Psoas muscle (tissue), 8 donors: ENCODE results near the gene TGFB2. TPM values are rescaled to one million over a fixed set of nuclear protein-coding genes. Genes with fewer than 3 reads are reported as not detected.

ENCODE experiments used
- ATAC-seq, 4 donors: fragments of 200-7000 bp; cut with Tn5 transposase; one replicate each; pipeline ENCODE4 v1.9.1; 2020; ENCODE audit warnings: moderate library complexity in 3 of 4, mild to moderate bottlenecking in 2 of 4
- DNase-seq, 2 donors: peaks; one replicate each; pipeline ENCODE4 v3.0.0-alpha.2; 2020
- H3K27ac ChIP-seq: fragments of 200-600 bp; one replicate; pipeline ENCODE4 v1.8.0; 2022
- H3K27me3 ChIP-seq, 3 donors: fragments of 200-600 bp in 1 of 3; one replicate each; pipeline versions ENCODE4 v1.6.1 to v1.8.0; 2013 to 2022; ENCODE audit warnings: low read length in 2 of 3, mild to moderate bottlenecking in 2 of 3, moderate library complexity in 1 of 3; ENCODE audit not compliant: insufficient read depth in 3 of 3
- H3K36me3 ChIP-seq, 2 donors: fragments of 200-600 bp in 1 of 2; one replicate each; pipeline versions ENCODE4 v1.6.1 to v1.8.0; 2013 to 2022; ENCODE audit warnings: low read depth in 1 of 2, mild to moderate bottlenecking in 1 of 2, moderate library complexity in 1 of 2; ENCODE audit not compliant: insufficient read depth in 1 of 2
- H3K4me1 ChIP-seq: fragments of 200-600 bp; one replicate; pipeline ENCODE4 v1.8.0; 2022
- H3K4me3 ChIP-seq: fragments of 200-600 bp; one replicate; pipeline ENCODE4 v1.8.0; 2022; ENCODE audit warnings: mild to moderate bottlenecking
- H3K9me3 ChIP-seq: fragments of 200-600 bp; one replicate; pipeline ENCODE4 v1.8.0; 2022
- CTCF ChIP-seq: fragments of 200-600 bp; IDR thresholded peaks from one replicate; pipeline ENCODE4 v1.8.0; 2022; ENCODE audit warnings: antibody characterized with exemption
- WGBS, 3 donors: extraction: QIAGEN DNeasy Blood & Tissue Kit; methylation state at CpG; one replicate each; pipeline versions ENCODE4 v1.1.6 to v1.1.7; 2013; 5-methylcytosine and 5-hydroxymethylcytosine counted together
- intact Hi-C, 2 donors: fragments of 100-400 bp; cut with DNase I; formaldehyde crosslinking; loops; one replicate each; pipeline versions ENCODE4 v1.11.0 to v1.14.2; 2022
- polyA plus RNA-seq, 3 donors: library from polyadenylated mRNA; stranded (reverse); fragments of 200-250 nt; gene quantifications; one replicate each; pipeline ENCODE4 v1.2.3, GENCODE V29; 2013
- total RNA-seq, 4 donors: library from RNA; stranded (reverse); fragmentation: NEBNext Ultra II Directional in 2 of 4; extraction: Animal tissue kit (Norgen Biotek cat#: 25700) in 2 of 4; gene quantifications; one replicate each; pipeline versions ENCODE4 v1.2.1 to v1.2.4, GENCODE V29; 2021 to 2023
- donor health status: healthy with polysubstance abuse.
- donor health status: DM: no; HTN: no; CAD: no; lungs with moderate emphysema.
- donor health status: Bipolar disorder and iron deficiency.
- donor health status: healthy.
- donor health status: DM: yes; HTN: yes; CAD: no.
- donor health status: DM: no; HTN: no; CAD: no.
- donor health status: DM: no; HTN: no; CAD: no.
- donor health status: DM: yes; HTN: yes; CAD: no.

TGFB2 gene
- total and polyA plus RNA-seq, 7 donors = 0.43 to 35.4 (median 5.1) TPM

DNA sequence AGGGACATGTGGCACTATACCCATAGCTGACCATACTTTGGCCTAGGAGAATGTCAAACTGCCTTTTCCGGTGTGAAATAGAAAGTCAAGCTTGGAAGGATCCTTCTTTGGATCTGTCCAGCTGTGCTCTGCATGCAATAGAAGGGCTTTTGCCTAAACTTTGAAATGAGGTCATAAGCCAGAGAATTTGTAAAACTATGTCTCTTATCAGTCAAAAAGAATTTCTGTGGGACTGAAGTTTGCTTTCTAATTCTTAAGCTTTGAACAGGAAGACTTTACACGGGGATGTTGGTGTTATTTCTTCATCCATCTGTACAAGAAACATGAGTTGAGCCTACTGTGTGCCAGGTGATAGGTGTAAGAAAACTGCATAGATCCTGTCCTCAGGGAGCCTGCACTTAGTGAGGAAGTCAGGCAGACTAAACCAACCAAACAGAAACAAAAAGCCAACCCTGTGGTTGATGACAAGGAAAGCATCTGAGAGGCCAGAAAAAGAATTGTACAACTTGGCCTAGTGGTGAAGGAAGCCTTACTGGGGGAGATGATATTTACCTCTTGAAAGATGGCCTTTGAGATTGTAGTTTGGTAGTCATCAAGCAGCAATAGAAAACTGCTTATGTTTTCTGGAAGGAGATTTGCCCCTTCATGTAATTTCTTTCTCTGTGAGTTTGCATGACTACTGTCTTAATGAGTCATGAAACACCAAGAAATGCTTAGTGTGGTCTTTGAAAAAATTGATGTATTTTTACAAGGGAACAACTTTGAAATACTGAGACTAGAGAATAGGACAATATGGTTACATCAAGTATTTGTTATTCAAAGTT lies 24.8 kb downstream of the TGFB2 start:
- intact Hi-C loops = loop anchor here in 1 of 2 donors (10.0 kb wide), 1 partner anchor 95 kb away; no protein-coding TSS in a partner anchor
- H3K36me3 ChIP-seq = no peaks in the 10 kb centered on the region
- DNase-seq (no peak), ATAC-seq (no peak)
- no peaks in the 10 kb centered on the region for H3K27me3 ChIP-seq
- peak overlapping the region; percentile 69 for H3K27ac ChIP-seq
- TF ChIP-seq CTCF = no peak
- WGBS, 3 donors = 35 to 64% (median 39%) methylated on average over 2 of the region's 2 CpGs
- no peaks in the 10 kb centered on the region for H3K9me3 ChIP-seq
- H3K4me3 ChIP-seq = no peak overlapping the region
- H3K4me1 ChIP-seq = peaks cover 33% of the 10 kb centered on the region

DNA sequence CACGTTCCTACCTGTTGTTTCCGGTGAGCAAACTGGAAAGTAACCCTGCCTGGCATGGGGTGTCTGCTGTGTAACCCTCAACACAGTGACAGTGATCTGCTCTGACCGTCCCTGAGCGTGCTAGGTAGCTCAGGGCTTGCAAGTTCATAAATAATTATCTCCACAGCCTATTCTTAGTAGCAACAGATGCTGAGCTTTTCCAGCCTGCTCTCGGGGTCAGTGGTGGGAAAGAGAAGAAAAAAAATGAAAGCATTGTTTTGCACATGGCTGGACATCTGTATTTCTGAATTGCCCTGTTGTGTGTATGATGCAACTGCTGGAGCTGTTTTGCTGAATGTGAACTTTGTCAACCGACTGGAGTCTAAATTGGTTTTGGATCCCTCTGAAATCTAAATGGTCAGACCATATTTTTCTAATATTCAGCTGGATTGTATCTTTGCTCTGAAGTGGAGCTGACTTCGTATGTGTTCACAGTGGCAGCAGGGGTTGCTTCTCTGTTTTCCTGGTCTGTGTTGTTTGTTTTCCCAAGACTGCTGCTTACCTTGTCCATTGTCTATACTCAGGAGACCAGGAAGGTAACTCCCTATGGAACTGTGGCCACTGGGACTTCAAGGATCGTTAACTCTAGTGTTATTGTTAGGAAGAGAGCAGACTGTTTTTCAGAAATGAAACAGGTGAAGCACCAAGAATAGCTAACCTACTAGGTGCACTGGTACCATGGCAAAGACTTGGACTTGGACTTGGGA lies 27.0 kb downstream of the TGFB2 start:
- Histone ChIP-seq H3K4me3 (peak overlapping the region; percentile 6), H3K9me3 (no peaks in the 10 kb centered on the region), H3K36me3 (no peaks in the 10 kb centered on the region), H3K27ac (peak overlapping the region; percentile 69), H3K27me3 (no peaks in the 10 kb centered on the region), H3K4me1 (peaks cover 37% of the 10 kb centered on the region)
- TF ChIP-seq CTCF = no peak
- ATAC-seq (peak; percentile 61 to 75 (median 71)), DNase-seq (no peak)
- 8 to 16% (median 15%) methylated on average over 8 of the region's 8 CpGs for WGBS, 3 donors
- intact Hi-C loops = loop anchor here in 1 of 2 donors (10.0 kb wide), 1 partner anchor 93 kb away; no protein-coding TSS in a partner anchor

DNA sequence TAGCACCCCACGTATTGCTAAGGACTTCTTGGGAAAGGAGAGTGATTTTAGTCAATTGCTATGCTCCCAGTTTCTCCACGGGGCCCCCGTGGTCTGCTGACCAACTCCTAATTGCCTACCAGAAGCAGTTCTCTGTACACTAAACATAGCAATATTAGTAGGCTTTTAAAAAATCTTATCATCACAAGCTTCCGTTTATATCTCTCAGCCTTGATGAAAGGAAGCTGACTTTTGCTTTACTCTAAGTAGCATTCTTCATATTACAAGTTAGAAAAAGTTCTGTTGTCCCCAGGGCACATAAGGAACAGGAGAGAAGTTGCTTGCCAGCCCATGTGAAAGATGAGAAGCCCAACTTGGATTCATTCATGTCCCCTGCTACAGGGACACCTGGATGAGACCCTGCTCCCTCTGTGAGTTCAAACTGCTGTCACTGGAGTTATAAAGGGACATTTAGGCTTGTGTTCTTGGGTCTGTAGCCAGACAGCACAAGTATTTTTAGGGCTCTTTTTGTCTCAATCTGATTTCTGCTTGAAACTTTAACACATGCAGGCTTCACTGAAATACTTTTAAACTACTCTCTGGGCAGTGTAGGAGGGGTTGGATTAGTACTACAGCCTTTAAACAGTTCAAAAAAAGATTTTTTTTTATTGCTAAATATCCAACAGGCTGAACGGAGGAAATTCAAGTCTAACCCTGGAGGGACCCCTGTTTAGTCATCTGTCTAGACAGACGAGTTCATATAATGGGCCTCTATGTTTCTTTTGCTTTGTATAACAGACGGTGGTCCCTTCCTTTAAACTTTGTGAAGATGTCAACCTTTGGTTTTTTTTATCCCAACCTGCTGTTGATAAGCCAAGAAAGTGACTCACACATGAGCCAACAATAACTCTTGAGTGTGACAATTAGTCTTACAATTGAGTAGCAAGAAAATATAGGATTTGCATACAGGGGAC lies 29.5 kb downstream of the TGFB2 start:
- H3K9me3 ChIP-seq = no peaks in the 10 kb centered on the region
- 11 to 18% (median 14%) methylated on average over 7 of the region's 7 CpGs for WGBS, 3 donors
- peak overlapping the region; percentile 69 for H3K27ac ChIP-seq
- H3K4me1 ChIP-seq = peaks cover 37% of the 10 kb centered on the region
- DNase-seq (no peak), ATAC-seq (peak in 3 of 4 donors; percentile 41 to 66 (median 60))
- H3K36me3 ChIP-seq = no peaks in the 10 kb centered on the region
- TF ChIP-seq CTCF = no peak
- intact Hi-C loops = loop anchor here in 1 of 2 donors (10.0 kb wide), 1 partner anchor 90 kb away; no protein-coding TSS in a partner anchor
- no peaks in the 10 kb centered on the region for H3K27me3 ChIP-seq
- H3K4me3 ChIP-seq = peak overlapping the region; percentile 1

GRCh38 chr1:218376722-218377121 lies 31.6 kb downstream of the TGFB2 start:
- H3K27ac ChIP-seq = no peak overlapping the region
- ATAC-seq (no peak), DNase-seq (no peak)
- H3K4me3 ChIP-seq = no peak overlapping the region
- no peaks in the 10 kb centered on the region for H3K9me3 ChIP-seq
- TF ChIP-seq CTCF = no peak
- intact Hi-C loops = loop anchor here in 1 of 2 donors (10.0 kb wide), 1 partner anchor 88 kb away; no protein-coding TSS in a partner anchor
- peaks cover 49% of the 10 kb centered on the region for H3K4me1 ChIP-seq
- no peaks in the 10 kb centered on the region for H3K27me3 ChIP-seq
- 48 to 76% (median 53%) methylated on average over 2 of the region's 2 CpGs for WGBS, 3 donors
- no peaks in the 10 kb centered on the region for H3K36me3 ChIP-seq
